HG03565 (cell line): ENCODE measurements around the gene KIF21B.
"Not testable (repeated sequence)": the region's sequence is repeated elsewhere in the genome, so short reads cannot be mapped to it uniquely, and the experiment has no call there.

Experiments
- ATAC-seq: cut with Tn5 transposase; IDR thresholded peaks from one replicate; pipeline ENCODE4 v1.9.1; 2021; ENCODE audit warnings: mild to moderate bottlenecking, moderate library complexity; ENCODE audit not compliant: unreplicated experiment

The KIF21B gene

DNA sequence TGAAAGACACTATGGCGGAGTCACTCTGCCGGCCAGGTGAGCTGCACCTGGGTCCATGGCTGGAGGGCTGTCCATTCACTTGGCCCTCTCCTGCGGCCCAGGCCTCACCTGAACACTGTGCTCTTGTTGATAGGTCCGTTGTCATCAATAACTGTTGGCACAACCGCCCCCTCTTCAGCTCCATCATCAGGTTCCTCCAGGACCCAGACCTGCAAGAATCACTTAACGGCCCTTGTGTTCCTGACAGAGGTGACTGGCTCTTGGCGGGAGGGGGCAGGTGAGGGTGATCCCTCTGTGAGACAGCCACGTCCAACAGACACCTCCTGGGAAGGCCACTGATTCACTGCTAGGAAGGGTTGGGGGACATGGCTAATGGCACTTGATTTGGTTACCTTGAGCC is 73.9 kb downstream of the KIF21B start:
- ATAC-seq, result no peak

DNA sequence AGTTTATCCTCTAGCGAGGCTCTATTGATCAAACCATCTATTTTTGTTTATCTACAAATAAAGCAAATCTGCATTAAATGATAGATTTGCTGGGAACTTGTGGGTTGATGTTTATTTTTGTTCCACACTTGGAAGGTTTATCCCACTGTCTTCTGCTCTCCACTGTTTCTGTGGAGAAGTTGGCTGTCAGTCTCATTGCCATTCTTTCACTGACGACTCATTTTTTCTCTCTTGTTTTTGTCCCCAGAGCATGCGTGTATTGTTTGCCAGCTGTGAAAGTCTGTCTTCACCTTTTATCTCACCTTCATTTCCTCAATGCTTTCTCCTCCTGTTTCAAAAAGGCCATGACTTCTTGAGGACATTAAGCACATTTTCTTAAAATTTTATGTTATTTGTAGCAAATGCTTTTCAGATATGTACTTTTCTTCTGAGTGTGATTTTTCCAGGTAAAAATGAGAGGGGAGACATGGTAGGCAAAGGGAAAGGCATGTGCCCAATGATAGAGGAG is 76.4 kb downstream of the KIF21B start:
- no peak for ATAC-seq

DNA sequence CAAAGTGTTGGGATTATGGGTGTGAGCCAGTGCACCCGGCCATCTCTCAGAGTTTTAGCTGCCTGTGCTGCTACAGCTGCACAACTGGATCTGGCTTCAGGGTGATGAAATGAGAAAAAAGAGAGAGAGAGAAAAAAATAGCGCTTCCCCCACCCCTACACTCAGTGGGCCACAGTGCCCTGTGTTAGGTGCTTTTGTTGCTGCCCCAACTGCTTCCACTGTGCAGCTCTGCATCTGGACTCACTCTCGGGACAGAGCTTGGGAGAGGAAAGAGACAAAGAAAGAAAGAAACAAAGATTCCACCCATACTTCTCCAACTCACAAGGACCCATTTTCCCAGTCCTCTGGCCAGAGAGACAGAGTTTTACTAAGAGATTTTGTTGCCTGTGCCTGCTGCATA is 78.4 kb downstream of the KIF21B start:
- no peak for ATAC-seq

DNA sequence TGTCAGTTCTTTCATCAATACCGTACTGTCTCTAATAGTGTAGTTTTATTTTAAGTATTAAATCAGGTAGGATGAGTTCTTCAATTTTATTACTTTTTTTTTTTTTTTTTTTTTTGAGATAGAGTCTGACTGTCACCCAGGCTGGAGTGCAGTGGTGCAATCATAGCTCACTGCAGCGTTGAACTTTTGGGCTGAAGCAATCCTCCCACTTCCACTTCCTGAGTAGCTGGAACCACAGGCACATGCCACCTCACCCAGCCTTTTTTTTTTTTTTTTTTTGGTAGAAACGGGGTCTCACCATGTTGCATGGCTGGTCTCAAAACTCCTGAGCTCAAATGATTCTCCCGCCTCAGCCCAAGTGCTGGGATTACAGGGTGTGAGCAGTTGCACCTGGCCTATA is 84.6 kb downstream of the KIF21B start:
- no peak for ATAC-seq

DNA sequence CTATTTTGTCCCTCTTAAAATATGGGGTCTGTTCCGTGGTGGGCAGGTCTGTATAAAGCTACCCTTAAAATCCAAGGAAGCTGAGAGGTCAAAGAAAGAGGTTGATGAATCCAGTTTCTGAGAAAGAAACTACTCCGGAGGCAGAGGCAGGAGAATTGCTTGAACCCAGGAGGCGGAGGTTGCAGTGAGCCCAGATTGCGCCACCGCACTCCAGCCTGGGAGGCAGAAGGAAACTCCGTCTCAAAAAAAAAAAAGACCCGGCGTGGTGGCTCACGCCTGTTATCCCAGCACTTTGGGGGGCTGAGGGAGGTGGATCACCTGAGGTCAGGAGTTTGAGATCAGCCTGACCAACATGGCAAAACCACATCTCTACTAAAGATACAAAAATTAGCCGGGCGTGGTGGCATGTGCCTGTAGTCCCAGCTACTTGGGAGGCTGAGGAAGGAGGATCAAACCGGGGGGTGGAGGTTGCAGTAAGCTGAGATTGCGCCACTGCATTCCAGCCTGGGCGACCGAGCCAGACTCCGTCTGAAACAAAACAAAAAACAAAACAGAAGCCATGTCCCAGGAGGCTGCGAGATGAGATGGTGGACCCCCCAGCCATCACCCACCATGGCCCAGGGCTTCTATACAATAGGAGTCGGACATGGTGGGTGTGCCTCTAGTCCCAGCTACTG is 88.1 kb downstream of the KIF21B start:
- ATAC-seq, result not testable (repeated sequence)

DNA sequence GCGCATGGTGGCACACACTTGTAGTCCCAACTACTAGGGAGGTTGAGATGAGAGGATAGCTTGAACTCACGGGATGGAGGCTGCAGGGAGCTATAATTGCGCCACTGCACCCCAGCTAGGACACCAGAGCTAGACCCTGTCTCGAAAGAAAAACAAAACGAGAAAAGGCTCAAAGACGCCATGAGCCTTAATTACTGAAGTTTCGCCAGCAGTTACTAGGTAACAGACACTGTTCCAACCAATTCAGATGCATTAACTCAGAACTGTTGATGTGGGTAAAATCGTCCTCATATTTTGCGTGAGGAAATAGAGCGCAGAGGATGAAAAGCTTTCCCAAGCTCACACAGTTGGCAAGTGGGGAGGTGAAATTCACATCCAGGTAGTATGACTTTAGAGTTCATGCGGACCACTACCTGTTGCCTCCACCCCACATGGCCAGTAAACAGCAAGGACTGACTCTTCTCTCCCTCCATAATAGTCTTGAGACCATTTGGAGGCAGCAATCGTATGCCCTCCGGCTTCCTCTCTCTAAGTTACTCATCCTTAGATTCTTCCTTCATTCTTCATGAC is 88.8 kb downstream of the KIF21B start:
- no peak for ATAC-seq

DNA sequence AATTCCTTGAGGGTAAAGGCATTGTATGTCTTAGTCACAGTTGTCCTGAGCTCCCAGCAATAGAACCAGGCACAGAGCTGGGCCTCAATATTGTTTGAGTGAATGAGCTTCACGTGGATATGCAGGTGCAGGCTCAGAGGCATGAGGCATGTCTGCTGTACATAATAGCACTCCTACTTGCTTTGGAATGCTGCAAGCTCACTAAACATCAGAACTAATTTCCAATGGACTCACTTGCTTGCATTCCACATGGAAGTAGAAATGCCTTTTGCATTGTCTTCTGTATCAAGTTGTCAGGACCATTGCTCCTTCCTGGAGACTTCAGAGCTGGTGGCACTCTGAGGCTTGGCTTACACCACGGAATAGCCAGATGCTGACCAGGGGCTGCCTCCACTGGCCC is 91.7 kb downstream of the KIF21B start:
- no peak for ATAC-seq

DNA sequence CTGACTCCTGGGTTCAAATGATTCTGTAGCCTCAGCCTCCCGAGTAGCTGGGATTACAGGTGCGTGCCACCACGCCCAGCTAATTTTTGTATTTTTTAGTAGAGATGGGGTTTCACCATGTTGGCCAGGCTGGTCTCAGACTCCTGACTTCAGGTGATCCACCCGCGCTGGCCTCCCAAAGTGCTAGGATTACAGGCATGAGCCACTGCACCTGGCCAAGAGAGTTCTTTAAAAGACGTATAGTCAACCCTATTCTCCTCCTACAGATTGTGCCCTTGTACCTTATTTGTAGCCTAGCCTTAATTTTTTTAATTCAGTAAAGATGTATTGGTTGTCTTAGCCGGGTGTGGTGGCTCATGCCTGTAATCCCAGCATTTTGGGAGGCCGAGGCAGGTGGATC is 93.2 kb downstream of the KIF21B start:
- ATAC-seq, result not testable (repeated sequence)

DNA sequence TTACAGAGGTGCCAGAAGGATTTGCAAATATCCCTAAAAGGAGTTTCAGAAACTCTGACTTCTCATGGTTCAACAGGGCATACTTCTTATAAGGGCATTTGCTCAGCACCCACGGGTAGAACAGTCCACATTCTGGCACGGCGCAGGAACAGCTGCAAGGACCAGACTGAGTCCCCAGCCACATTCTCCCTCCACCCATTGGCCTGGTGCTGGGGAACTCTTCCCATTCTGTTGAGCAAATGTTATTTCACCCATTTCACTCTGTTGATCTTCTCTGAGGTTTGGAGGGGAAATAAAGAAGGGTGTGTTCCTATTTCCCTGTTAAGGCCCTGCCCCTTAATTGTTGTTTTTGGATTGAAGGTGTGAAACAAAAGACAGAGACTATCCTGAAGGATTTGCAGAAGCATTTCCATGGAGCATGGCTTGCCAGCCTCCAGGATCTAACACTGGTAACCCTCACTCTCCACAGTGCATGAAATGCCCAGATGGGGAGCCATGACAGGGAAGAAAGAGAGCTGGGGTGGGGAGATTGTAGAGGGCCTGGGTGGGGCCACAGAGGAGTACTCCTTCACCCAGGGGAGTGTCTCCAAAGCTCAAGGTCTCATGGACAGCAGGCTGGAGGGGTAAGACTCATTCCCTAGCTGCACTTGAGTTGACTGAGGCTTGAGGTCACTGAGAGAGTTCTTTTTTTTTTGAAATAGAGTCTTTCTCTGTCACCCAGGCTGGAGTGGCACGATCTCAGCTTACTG is 93.8 kb downstream of the KIF21B start:
- no peak for ATAC-seq

DNA sequence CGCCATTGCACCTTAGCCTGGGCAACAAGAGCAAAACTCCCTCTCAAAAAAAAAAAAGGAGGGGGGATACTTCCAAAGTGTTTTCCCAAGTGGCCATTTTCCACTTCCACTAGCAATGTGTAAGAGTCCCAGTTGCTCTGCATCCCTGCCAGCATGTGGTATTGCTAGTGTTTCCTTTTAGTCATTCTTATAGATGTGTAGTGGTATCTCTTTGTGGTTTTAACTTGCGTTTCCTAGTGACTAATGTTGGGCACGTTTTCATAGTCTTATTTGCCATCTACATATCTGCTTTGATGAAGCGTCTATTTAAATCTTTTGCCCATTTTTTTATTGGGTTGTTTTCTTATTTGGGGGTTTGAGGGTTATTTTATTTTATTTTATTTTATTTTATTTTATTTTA is 97.7 kb downstream of the KIF21B start:
- no peak for ATAC-seq

DNA sequence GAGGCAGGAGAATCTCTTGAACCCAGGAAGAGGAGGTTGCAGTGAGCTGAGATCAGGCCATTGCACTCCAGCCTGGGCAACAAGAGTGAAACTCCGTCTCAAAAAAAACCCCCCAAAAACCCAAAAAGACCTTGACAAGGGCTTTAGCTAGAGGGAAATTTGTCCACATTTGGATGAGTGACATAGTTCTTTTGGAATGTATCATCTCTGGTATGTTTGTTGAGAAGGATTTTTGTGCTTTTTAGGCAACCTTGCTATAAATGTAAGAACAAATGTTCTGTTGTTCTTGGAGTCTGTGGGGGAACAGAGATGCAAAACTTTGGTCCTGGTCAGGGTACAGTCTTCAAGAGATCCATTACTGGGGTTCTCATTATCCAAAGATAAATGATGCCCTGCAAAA is 99.9 kb downstream of the KIF21B start:
- no peak for ATAC-seq

DNA sequence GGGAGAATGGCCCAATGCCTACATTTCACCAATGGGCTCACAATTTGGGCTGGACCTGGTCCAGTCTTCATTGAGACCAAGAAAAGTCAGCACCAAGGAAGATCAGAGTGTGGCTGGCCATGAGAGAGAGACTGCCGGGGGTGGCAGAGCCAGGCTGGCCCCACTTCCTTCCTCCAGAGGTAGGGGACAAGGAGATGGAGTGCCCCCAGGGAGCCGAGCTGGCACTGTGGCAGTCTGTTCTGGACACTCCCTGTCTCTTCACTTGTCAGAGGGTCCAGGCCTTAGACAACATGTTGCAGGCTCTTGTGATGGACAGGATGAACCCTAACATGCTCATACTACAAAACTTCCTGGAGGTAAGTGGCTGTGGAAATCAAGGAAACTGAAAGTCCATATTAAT is 101.1 kb downstream of the KIF21B start:
- no peak for ATAC-seq

DNA sequence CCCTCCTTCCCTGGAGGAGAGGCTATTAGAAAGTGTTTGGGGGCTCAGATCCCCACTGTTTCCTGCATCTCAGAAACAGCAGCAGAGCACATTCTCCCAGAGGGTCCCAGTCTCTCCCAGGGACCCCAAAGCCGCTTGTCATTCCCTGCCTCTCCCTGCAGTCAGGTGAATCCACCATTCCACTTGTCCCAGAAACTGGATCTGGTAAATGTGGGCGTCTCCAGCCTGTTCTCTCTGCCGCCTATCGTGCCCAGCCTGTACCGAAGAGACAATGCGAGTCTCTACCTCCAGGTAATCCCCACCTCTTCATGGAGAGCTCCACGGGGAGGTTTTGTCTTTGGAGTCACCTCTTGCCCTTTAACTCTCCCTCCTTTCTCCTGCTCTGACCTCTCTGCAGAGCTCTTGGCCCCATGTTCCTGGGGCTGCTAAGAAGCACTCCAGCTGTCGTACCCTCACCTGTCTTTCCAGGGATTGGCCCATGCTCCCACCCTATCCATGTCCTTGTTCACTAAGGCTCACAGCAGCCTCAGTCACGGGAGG is 101.9 kb downstream of the KIF21B start:
- no peak for ATAC-seq
